Activated CD4-positive, alpha-beta T cell treated with anti-CD3 and anti-CD28 coated beads, Interleukin-10, Interleukin-2, amounts not matched to agents 100 ng/mL and 50 ng/mL, durations not matched to agents 16 hours and 8 hours (primary cell): ENCODE results near the gene BRD7.

Experiments
- DNase-seq: peaks from one replicate; pipeline ENCODE4 v3.0.0-alpha.2; 2020

Gene BRD7

GRCh38 chr16:50388496-50388895 lies 19.7 kb upstream of the BRD7 start:
- no peak for DNase-seq

GRCh38 chr16:50386774-50387173 lies 18.0 kb upstream of the BRD7 start:
- DNase-seq = no peak

GRCh38 chr16:50386139-50386538 lies 17.4 kb upstream of the BRD7 start:
- DNase-seq = no peak

GRCh38 chr16:50384500-50385135 lies 15.8 kb upstream of the BRD7 start:
- no peak for DNase-seq

GRCh38 chr16:50381679-50382440 lies 13.1 kb upstream of the BRD7 start:
- peak; percentile 11 for DNase-seq

- DNase-seq = no peak
Measured at GRCh38 chr16:50378417-50378816, 9.6 kb upstream of the BRD7 start.

- DNase-seq = no peak
Measured at GRCh38 chr16:50377001-50377400, 8.2 kb upstream of the BRD7 start.

- DNase-seq = no peak
Measured at GRCh38 chr16:50373780-50374179, 5.0 kb upstream of the BRD7 start.

GRCh38 chr16:50373345-50373701 lies 4.5 kb upstream of the BRD7 start:
- no peak for DNase-seq

- no peak for DNase-seq
Measured at GRCh38 chr16:50372611-50373344, 4.0 kb upstream of the BRD7 start.

- no peak for DNase-seq
Measured at GRCh38 chr16:50371936-50372595, 3.3 kb upstream of the BRD7 start.

GRCh38 chr16:50371036-50371716 lies 2.4 kb upstream of the BRD7 start:
- DNase-seq = no peak

- no peak for DNase-seq
Measured at GRCh38 chr16:50369133-50369804, 481 bp upstream of the BRD7 start.

- DNase-seq = no peak
Measured at GRCh38 chr16:50367777-50368409, 895 bp downstream of the BRD7 start.

GRCh38 chr16:50365791-50366575 lies 2.8 kb downstream of the BRD7 start:
- no peak for DNase-seq

- no peak for DNase-seq
Measured at GRCh38 chr16:50363656-50364055, 5.1 kb downstream of the BRD7 start.

- DNase-seq = peak; percentile 20
Measured at GRCh38 chr16:50360779-50361178, 8.0 kb downstream of the BRD7 start.

GRCh38 chr16:50360033-50360778 lies 8.6 kb downstream of the BRD7 start:
- DNase-seq = no peak

GRCh38 chr16:50359626-50360025 lies 9.2 kb downstream of the BRD7 start:
- no peak for DNase-seq
